Lower lobe of right lung (tissue), 2 donors: ENCODE data around the gene CRHBP. TPM values are rescaled to one million over a fixed set of nuclear protein-coding genes. Genes with fewer than 3 reads are reported as not detected.
"Not testable (repeated sequence)": the region's sequence is repeated elsewhere in the genome, so short reads cannot be mapped to it uniquely, and the experiment has no call there.

Experiments
- ATAC-seq, 2 donors: fragments of 200-7000 bp; cut with Tn5 transposase; one replicate each; pipeline ENCODE4 v1.9.1; 2020 to 2022; ENCODE audit warnings: mild to moderate bottlenecking in 2 of 2, moderate library complexity in 2 of 2
- DNase-seq: peaks from one replicate; pipeline ENCODE4 v3.0.0-alpha.2; 2020
- H3K27ac ChIP-seq: fragments of 200-600 bp; one replicate; pipeline ENCODE4 v1.8.0; 2022
- H3K27me3 ChIP-seq: fragments of 200-600 bp; one replicate; pipeline ENCODE4 v1.8.0; 2022; ENCODE audit warnings: low read depth
- H3K36me3 ChIP-seq: fragments of 200-600 bp; one replicate; pipeline ENCODE4 v1.8.0; 2022; ENCODE audit warnings: mild to moderate bottlenecking
- H3K4me1 ChIP-seq: fragments of 200-600 bp; one replicate; pipeline ENCODE4 v1.8.0; 2022
- H3K4me3 ChIP-seq: fragments of 200-600 bp; one replicate; pipeline ENCODE4 v1.8.0; 2022; ENCODE audit warnings: mild to moderate bottlenecking
- H3K9me3 ChIP-seq: fragments of 200-600 bp; one replicate; pipeline ENCODE4 v1.8.0; 2022
- CTCF ChIP-seq: fragments of 200-600 bp; IDR thresholded peaks from one replicate; pipeline ENCODE4 v1.8.0; 2022; ENCODE audit warnings: antibody characterized with exemption, mild to moderate bottlenecking
- intact Hi-C: fragments of 100-400 bp; cut with DNase I; formaldehyde crosslinking; loops from one replicate; pipeline ENCODE4 v1.11.0; 2022
- total RNA-seq: library from RNA; stranded (reverse); fragmentation: NEBNext Ultra II Directional; extraction: Animal tissue kit (Norgen Biotek cat#: 25700); gene quantifications from one replicate; pipeline ENCODE4 v1.2.1, GENCODE V29; 2021
- donor health status: DM: no; HTN: yes; CAD: no; lungs with severe emphysema.

Gene CRHBP
- total RNA-seq, 1 donor from 2014 or later: 0.53 TPM

GRCh38 chr5:76980518-76981144 is 27.8 kb downstream of the CRHBP start:
- ATAC-seq: no peak
- intact Hi-C loops: no loop called here
- Histone ChIP-seq H3K36me3 (no peaks in the 10 kb centered on the region), H3K27ac (no peak overlapping the region), H3K9me3 (no peaks in the 10 kb centered on the region), H3K4me3 (no peak overlapping the region), H3K27me3 (no peaks in the 10 kb centered on the region), H3K4me1 (no peaks in the 10 kb centered on the region)
- DNase-seq: no peak
- TF ChIP-seq CTCF: no peak

- Histone ChIP-seq H3K9me3 (no peaks in the 10 kb centered on the region), H3K4me3 (no peak overlapping the region), H3K27me3 (no peaks in the 10 kb centered on the region), H3K36me3 (no peaks in the 10 kb centered on the region), H3K27ac (no peak overlapping the region), H3K4me1 (no peaks in the 10 kb centered on the region)
- ATAC-seq: no peak
- TF ChIP-seq CTCF: no peak
- intact Hi-C loops: no loop called here
- DNase-seq: no peak
Observed at GRCh38 chr5:76982450-76982849, 29.6 kb downstream of the CRHBP start.

GRCh38 chr5:76983468-76983867 is 30.6 kb downstream of the CRHBP start:
- intact Hi-C loops: no loop called here
- Histone ChIP-seq H3K9me3 (no peaks in the 10 kb centered on the region), H3K27ac (no peak overlapping the region), H3K27me3 (no peaks in the 10 kb centered on the region), H3K4me3 (no peak overlapping the region), H3K4me1 (no peaks in the 10 kb centered on the region), H3K36me3 (no peaks in the 10 kb centered on the region)
- DNase-seq (no peak), ATAC-seq (no peak)
- TF ChIP-seq CTCF: no peak

GRCh38 chr5:76986825-76987526 is 34.1 kb downstream of the CRHBP start:
- DNase-seq (no peak), ATAC-seq (no peak)
- H3K4me1 ChIP-seq: no peaks in the 10 kb centered on the region
- H3K36me3 ChIP-seq: no peaks in the 10 kb centered on the region
- H3K9me3 ChIP-seq: no peaks in the 10 kb centered on the region
- H3K27me3 ChIP-seq: no peaks in the 10 kb centered on the region
- no peak overlapping the region for H3K27ac ChIP-seq
- TF ChIP-seq CTCF: no peak
- no peak overlapping the region for H3K4me3 ChIP-seq
- intact Hi-C loops: no loop called here

GRCh38 chr5:76990899-76991459 is 38.1 kb downstream of the CRHBP start:
- Histone ChIP-seq H3K36me3 (no peaks in the 10 kb centered on the region), H3K27ac (no peak overlapping the region), H3K9me3 (no peaks in the 10 kb centered on the region), H3K4me3 (no peak overlapping the region), H3K27me3 (no peaks in the 10 kb centered on the region), H3K4me1 (no peaks in the 10 kb centered on the region)
- no peak for DNase-seq
- peak in 1 of 2 donors; percentile 45 for ATAC-seq
- no peak for TF ChIP-seq CTCF
- intact Hi-C loops: no loop called here

GRCh38 chr5:76993436-76993835 is 40.6 kb downstream of the CRHBP start:
- ATAC-seq, intact Hi-C loops, H3K36me3 ChIP-seq, H3K27ac ChIP-seq, H3K27me3 ChIP-seq, H3K4me3 ChIP-seq, H3K4me1 ChIP-seq, H3K9me3 ChIP-seq, DNase-seq: not testable (repeated sequence)
